GM19452 (cell line): ENCODE data around the gene CCS.
"Not testable (repeated sequence)": the region's sequence is repeated elsewhere in the genome, so short reads cannot be mapped to it uniquely, and the experiment has no call there.

Experiments used
- ATAC-seq: cut with Tn5 transposase; IDR thresholded peaks from one replicate; pipeline ENCODE4 v1.9.1; 2021; ENCODE audit not compliant: unreplicated experiment

Gene CCS

DNA sequence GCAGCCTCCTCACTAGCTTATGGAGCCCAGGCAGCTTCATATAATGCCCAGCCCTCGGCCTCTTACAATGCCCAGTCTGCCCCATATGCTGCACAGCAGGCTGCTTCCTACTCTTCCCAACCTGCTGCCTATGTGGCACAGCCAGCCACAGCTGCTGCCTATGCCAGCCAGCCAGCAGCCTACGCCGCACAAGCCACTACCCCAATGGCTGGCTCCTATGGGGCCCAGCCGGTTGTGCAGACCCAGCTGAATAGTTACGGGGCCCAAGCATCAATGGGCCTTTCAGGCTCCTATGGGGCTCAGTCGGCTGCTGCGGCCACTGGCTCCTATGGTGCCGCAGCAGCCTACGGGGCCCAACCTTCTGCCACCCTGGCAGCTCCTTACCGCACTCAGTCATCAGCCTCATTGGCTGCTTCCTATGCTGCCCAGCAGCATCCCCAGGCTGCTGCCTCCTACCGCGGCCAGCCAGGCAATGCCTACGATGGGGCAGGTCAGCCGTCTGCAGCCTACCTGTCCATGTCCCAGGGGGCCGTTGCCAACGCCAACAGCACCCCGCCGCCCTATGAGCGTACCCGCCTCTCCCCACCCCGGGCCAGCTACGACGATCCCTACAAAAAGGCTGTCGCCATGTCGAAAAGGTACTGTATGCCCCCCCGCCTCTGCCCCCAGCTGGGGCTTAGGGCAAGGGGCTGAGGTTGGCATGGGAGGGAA lies 32.2 kb downstream of the CCS start:
- ATAC-seq, result no peak

DNA sequence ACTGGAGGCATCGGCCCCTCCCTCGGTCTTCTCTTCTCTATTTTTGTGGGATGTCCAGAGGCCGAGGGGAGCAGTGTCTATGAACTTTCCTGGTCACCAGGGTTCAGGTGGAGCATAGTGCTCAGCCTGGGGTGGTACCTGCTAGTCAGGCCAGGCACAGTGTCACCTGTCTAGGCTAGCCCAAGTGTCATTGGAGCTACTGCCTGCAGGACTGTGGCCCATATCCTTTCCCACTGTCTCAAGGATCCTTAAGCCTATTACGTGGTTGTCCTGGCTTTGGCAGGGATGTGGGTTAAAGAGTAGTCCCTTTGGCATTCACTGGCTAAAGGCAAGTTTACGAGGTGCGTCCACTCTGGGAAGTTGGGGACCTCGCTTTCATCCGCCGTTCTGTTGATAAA lies 32.8 kb downstream of the CCS start:
- no peak for ATAC-seq

DNA sequence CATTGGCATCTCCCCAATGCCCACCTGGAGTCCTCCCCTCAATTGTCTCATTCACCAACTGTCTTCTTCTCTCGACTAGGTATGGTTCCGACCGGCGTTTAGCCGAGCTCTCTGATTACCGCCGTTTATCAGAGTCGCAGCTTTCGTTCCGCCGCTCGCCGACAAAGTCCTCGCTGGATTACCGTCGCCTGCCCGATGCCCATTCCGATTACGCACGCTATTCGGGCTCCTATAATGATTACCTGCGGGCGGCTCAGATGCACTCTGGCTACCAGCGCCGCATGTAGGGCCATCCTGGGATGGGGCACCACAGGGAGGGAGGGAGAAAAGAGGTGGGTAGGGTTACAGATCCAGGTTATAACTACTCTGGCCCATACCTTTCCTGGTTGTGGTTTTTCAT lies 33.4 kb downstream of the CCS start:
- ATAC-seq, result no peak

DNA sequence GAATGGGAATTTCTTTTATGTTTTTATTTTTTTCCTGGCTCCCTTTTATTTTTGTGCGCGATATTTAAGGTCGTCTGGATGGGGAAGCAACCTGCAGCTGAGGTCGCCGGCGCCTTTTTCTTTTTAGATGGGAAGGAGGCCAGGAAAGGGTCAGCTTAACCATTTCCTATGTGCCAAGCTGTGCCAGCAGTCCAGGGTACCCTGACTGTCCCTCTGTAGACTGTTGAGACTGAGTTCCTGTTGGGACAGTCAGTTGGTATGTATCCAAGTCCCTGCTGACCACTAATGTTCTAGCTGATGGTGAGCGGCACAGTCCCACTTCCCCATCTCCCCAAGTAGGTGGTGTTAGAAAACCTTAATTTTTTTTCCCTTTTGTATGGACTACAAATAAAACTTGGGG lies 33.9 kb downstream of the CCS start:
- no peak for ATAC-seq

DNA sequence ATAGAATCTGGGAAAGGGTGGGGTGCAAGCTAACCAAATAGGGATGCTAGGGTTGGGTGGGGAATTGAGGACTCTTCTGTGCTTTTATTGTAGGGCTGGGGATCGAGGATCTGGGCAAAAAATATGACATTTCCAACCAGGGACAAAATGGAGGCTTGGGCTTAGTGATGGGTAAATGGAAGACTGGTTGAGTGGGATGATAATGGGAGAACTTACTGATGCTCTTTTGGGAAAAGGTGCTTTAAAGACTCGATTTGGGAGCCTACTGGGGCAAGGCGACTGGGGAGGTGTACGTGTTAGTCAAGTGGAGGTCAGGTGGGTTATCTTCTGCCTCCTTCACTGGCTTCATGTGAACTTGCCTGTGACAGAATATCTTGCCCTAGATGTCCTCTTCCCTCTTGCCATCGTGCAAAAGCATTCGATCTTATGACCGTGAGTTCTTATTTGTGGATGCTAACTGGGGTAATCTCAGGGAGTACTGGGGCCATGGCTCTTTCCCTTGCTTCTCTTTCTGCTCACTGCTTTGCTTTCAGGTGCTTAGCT lies 35.1 kb downstream of the CCS start:
- ATAC-seq, result no peak

DNA sequence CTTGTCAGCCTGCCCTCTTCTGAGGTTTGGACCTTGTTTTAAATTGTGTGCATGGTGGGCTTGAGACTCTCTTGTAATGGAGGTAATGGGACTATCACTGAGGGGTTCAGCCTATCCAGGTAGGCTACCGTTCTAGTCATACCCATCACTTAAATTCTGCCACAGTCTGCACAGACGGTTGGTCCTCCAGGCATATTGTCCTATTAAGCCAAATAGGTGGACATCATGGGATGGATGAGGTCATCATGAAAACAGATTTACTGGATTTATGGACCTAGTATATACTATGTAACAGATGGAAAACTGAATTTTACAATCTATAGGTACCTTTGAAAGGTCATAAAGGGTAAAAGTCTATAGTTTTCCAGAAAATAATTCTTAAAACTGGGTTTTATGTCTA lies 36.4 kb downstream of the CCS start:
- no peak for ATAC-seq

DNA sequence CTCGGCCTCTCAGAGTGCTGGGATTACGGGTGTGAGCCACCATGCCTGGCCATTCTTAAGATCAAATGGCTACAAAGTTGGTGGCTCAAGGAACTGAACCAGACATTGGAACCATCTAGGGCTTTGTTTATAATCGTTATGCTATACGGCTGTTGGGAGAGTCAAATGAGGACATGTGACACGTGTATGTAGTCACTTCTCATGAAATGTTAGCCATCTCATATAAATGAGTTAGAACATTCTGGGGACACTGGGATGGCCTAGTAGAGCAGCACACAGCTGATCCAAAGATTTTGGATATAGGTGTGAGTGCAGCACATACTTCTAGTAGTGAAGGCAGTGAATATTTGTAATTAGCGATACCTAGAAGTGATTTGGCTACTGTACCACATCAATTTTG lies 38.9 kb downstream of the CCS start:
- ATAC-seq, result no peak

DNA sequence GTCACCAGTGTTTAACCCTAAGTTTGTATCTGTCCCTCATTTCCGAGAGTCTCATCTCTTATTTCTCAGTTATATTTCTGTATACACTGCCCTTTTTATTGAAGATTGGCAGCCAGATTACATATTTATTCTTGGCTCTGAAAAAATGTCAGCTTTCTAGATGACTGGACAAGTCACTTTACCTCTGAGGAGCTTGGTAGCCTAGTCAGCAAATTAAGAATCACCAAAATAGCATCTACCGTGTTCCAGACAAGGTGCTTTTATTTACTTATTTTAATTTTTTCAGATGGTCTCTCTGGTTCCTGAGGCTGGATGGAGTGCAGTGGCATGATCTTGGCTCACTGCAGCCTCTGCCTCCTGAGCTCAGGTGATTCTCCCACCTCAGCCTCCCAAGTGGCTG lies 40.0 kb downstream of the CCS start:
- ATAC-seq, result no peak

DNA sequence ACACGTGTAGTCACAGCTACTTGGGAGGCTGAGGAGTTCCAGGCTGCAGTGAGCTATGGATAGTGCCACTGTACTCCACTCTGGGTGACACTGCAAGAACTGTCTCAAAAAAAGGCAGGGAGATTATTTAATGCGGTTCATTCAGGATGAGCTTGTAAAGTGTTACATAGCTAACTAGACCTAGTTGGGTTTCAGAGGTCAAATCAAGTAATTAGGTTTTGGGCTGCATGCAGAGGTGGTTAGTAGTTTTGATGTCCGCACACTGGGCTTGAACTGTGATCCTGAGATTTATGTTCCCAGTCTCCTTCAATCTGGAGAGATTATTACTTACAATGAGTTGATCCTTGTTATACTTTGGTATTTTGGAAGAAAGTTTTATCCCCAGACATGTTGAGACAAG lies 43.4 kb downstream of the CCS start:
- ATAC-seq, result no peak

DNA sequence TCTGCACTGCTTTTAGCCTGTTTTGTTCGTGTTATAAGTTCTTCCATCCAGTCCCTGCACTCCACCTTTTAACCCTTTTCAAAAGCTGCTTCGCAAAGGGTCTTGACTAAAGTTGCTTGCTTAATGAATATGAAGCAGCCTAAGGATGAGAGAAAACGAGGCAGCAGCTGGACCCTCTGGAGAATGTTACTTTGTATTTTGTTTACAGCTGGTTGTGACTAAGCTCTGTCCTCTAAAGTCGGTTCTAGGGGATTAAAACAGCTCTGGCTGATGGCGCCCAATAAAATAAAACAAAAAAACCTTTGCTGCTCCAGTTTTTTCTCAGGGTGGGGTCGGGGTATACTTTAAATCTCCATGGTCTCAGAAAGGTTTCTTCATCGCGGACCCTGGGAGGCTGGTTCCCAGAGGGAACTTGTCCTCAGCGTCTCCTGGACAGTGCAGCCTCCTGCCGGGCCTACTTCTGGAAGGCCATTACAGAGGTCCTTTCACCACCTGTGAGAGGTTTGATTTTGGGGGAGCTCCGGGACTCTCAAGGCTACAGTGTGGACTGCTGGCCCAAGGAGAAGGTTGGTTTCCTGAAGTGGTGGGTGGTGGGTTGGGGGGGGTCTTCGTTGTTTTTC lies 44.7 kb downstream of the CCS start:
- ATAC-seq, result no peak

DNA sequence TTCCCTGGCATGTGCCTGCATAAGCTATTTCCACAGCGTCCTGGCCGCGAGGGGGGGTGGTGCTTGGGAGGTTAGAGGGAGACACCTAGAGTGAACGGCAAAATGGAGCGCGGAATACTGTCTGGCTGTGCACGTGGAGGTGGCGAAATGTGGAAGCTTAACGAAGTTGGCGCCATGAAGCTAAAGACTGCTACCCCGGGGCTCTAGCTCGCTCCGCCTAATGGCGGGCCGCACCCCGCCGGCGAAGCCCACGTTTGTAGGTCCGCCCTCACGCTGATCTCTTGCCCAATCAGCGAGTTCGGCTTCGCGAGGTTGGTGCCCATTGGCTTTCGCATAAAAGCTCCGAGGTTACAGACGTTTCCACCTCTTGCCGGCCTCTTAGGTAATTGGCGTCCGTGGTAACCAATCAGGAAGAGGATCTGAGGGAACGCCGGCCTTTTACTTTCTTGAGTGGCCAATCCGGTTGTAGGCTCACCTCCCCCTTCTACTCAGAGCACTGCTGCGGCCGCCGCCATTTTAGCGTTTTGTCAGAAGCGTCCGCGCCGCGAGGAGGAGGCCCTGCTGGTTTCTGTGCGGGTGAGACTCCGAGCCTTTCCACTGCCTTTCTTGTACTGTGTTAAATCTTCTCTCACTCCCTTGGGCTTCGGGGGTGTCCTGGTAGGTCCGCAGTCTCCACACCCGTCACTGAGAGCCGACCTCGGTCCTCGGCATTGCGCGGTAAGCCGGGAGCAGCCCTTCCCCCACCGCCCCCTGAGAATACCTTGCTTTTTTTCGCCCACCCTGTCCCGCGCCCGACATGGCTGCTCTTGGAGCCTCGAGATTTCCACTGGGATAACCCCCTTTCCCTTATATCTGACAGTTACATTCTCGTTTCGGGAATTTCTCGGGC lies 45.4 kb downstream of the CCS start, which contains the start of gene RBM4:
RBM4 (plus strand) TSS at position 527 of the 889 bp plus-strand sequence. CDS start 1,009 bp downstream, outside the sequence.
- ATAC-seq, result peak; percentile 93

DNA sequence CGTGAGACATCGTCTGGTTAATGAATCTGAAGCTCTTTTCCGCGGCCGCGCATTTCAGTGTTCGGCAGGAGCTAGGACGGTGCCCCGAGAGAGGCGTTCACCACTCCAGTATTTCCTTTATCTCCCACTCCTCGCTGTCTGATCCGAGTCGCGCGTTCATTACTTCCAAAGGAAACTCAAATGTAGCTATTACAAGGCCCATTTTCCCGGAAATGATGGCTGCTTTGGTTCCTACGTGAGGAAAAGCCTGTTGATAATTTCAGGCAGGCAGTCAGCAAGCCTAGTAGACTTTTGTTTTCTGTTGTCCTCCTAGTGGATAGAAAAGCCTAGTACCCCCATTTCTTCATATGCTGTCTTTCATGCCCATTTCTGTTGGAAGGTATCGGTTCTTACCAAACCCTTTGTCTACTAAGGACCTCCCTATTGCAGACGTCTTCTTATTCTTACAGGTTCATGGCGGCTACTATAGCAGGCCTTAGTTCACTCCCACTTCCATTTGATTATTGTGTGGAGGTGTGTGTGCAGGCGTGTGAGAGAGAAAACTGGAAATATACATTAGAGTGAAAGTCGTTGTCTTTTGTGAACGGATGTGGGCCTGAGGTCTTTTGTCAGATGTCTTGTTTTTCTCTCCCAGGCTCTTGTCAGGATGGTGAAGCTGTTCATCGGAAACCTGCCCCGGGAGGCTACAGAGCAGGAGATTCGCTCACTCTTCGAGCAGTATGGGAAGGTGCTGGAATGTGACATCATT lies 46.3 kb downstream of the CCS start:
- no peak for ATAC-seq

DNA sequence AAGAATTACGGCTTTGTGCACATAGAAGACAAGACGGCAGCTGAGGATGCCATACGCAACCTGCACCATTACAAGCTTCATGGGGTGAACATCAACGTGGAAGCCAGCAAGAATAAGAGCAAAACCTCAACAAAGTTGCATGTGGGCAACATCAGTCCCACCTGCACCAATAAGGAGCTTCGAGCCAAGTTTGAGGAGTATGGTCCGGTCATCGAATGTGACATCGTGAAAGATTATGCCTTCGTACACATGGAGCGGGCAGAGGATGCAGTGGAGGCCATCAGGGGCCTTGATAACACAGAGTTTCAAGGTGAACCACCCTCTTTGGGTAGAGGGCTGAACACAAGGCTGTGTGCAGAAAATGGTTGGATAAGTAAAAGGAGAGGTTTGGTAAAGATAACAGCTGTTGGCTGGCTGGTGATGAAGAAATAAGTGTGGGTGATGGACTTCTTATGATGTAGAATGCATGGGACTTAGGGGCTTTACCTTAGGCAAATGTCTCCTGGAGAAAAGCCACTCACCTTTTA lies 46.9 kb downstream of the CCS start:
- ATAC-seq, result not testable (repeated sequence)

DNA sequence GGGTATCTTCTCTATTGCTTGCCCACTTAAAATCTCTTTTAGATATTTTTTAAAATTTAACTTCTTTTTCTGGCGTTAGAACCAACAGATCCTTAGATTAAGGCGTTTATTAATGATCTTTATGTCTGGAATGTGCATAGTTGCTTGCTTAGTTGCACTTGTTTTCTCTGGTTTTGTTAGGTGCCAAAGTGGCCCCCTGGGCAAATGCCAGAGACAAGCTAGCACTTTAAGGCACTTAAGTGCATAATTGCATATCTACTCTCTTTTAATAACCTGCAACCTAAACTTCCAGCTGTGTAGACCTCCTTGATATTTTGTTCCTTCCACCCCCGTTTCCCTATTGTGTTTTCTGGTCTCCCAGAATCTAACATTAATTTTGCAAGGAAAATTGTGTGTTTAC lies 48.8 kb downstream of the CCS start:
- no peak for ATAC-seq

DNA sequence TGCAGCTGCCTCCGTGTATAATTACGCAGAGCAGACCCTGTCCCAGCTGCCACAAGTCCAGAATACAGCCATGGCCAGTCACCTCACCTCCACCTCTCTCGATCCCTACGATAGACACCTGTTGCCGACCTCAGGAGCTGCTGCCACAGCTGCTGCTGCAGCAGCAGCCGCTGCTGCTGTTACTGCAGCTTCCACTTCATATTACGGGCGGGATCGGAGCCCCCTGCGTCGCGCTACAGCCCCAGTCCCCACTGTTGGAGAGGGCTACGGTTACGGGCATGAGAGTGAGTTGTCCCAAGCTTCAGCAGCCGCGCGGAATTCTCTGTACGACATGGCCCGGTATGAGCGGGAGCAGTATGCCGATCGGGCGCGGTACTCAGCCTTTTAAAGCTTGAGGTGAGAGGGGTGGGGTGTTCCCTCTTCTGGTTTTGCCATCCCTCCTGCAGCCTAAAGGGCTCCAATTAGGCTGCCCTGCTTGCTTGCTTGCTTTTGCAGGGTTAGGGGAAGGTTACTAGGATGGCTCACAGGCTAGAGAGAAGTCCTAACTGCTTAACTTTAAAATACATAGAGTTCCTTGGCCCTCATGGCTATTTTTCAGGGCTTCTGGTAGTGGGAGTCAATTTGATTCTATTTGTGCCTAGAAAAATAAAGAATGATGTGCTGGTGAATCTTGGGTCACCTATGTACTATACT lies 50.9 kb downstream of the CCS start:
- ATAC-seq, result no peak

DNA sequence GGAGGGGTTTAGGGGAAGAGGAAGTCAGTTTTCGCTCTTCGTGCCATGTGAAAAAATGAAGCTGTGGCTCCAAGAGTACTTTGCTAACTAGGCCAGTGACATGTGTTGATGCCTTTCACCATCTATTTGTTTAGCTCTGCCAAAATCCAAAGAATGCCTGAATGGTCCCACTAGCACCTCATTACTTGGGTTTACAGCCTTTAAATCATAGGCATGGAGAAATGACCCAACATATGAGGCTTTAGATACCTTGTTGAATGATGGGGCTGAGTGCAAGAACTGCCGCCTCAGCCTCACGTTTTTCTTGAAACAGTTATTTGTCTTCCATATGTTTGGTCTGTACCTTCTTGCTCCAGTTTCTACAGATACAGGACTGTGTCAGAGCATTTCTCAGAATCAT lies 53.8 kb downstream of the CCS start:
- no peak for ATAC-seq

DNA sequence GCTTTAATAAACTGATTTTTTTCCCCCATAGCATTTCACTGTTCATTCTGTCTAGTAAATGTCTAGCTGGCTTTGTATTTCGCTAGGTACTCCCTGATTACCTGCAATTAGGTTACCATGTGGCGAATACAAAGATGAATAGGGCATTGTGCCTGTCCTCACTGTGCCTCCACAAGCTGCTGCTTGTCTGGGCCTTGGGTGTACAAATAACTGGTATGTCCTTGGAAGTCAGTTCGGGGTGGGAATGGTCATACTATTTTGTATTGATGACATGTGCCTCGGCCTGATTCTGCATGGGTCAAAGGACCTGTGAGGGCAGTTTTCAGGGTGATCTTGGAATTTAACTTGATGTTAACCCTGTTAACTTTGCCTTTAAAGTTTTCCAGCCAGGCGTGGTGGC lies 56.9 kb downstream of the CCS start:
- ATAC-seq, result no peak

DNA sequence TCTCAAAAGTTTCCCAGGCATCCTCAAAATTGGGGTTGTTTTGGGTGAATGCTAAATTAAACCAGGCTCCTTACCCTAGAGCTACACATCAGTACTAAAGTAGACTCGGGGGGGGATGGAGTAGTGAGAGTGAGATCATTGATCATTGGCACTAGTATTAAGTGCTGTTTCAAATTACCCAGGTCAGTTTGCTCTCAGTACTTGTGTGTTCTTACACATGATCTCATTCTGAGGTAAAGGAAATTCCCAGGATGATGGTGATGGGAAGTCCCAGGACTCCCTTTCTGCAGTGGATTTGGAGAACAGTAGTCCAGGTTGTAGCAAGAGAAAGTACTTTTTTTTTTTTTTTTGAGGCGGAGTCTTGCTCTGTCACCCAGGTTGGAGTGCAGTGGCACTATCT lies 58.0 kb downstream of the CCS start:
- ATAC-seq, result no peak

DNA sequence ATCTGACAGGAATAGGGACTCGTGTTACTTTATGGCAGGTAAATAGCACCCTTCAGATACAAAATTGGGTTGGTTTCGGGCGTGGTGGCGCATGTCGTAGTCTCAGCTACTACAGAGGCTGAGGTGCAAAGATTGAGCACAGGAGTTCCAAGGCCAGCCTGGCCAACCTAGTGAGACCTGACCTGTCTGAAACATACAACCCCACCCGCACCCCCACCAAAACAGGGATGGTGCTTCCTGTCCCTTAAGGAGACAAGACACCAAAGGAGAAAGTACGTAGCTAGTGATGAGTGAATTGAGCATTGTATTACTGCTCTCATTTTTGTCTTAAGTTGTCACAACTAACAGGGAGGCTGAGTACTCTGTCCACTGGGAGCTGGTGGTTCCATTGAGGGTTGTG lies 59.7 kb downstream of the CCS start:
- ATAC-seq, result no peak

DNA sequence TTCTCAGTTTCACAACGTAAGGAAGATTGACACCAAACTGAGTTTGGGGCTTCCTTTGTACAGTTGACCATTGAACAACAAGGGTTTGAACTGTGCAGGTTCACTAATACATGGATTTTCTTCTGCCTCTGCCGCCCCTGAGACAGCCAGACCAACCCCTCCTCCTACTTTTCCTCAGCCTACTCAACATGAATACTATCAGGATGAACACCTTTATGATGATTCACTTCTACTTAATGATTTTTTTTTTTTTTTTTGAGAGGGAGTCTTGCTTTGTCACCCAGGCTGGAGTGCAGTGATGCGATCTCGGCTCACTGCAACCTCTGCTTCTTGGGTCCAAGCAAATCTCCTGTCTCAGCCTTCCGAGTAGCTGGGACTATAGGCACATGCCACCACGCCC lies 60.1 kb downstream of the CCS start:
- no peak for ATAC-seq
